Embryonic facial prominence (tissue), 1 donor: Measurements from ENCODE around the gene SLC16A5.

ENCODE experiments used
- DNase-seq: peaks from one replicate; pipeline ENCODE4 v3.0.0-alpha.2; 2016; ENCODE audit errors: extremely low spot score

SLC16A5 gene

GRCh38 chr17:75086496-75087181 is 1.1 kb upstream of the SLC16A5 start:
- no peak for DNase-seq

GRCh38 chr17:75087182-75087557 is 584 bp upstream of the SLC16A5 start:
- DNase-seq: no peak

GRCh38 chr17:75088465-75089417 is 987 bp downstream of the SLC16A5 start:
- DNase-seq: no peak

- no peak for DNase-seq
These were observed 3.4 kb downstream of the SLC16A5 start for GRCh38 chr17:75090871-75091854.

GRCh38 chr17:75091855-75092327 is 4.1 kb downstream of the SLC16A5 start:
- no peak for DNase-seq

- DNase-seq: no peak
These were observed 5.9 kb downstream of the SLC16A5 start for GRCh38 chr17:75093548-75094158.

GRCh38 chr17:75094871-75095399 is 7.2 kb downstream of the SLC16A5 start:
- no peak for DNase-seq

GRCh38 chr17:75096082-75096625 is 8.4 kb downstream of the SLC16A5 start:
- no peak for DNase-seq

- no peak for DNase-seq
These were observed 10.1 kb downstream of the SLC16A5 start for GRCh38 chr17:75097865-75098264.

GRCh38 chr17:75098861-75099260 is 11.1 kb downstream of the SLC16A5 start:
- DNase-seq: no peak

GRCh38 chr17:75099881-75100595 is 12.3 kb downstream of the SLC16A5 start:
- no peak for DNase-seq

- DNase-seq: no peak
These were observed 14.6 kb downstream of the SLC16A5 start for GRCh38 chr17:75102385-75102821.

- no peak for DNase-seq
These were observed 16.1 kb downstream of the SLC16A5 start for GRCh38 chr17:75103601-75104554.

GRCh38 chr17:75105126-75106080 is 17.6 kb downstream of the SLC16A5 start:
- DNase-seq: no peak

GRCh38 chr17:75108193-75108592 is 20.4 kb downstream of the SLC16A5 start:
- no peak for DNase-seq

GRCh38 chr17:75109046-75109406 is 21.3 kb downstream of the SLC16A5 start:
- DNase-seq: no peak

GRCh38 chr17:75109407-75110233 is 21.9 kb downstream of the SLC16A5 start, which contains the start of gene ARMC7:
Gene ARMC7 (plus strand): TSS chr17:75109969. CDS start chr17:75110289, 320 bp downstream.
- DNase-seq: peak; percentile 37
